Measurements from ENCODE around the gene EIF4E2.

- no peak for TF ChIP-seq GATA3 (IDR thresholded peaks at IDR 0.05; ENCODE audit: low read depth, low read length)
- no peak for TF ChIP-seq GATA2 (IDR thresholded peaks at IDR 0.05; ENCODE audit: low read depth, low read length)
These were observed 39.1 kb upstream of the EIF4E2 start for GRCh38 chr2:232511336-232511890.
